Fibroblast of pulmonary artery (primary cell): Measurements from ENCODE around the gene HHIPL2.
A peak's percentile ranks its signal among the peaks of the same experiment; 100 is the strongest.

Source experiments
- DNase-seq: peaks from one replicate; pipeline ENCODE4 v3.0.0-alpha.2; 2010; ENCODE audit warnings: low read depth
- H3K4me3 ChIP-seq: replicated peaks from 2 replicates; pipeline ENCODE4 v1.5.1; 2011; ENCODE audit warnings: low read depth, mild to moderate bottlenecking, control low read depth, low read length, moderate library complexity
- TF ChIP-seq, protein P1 (sequence below): IDR thresholded peaks from 2 replicates; pipeline ENCODE4 v1.5.1; 2011; ENCODE audit warnings: mild to moderate bottlenecking, control low read depth, low read length, inconsistent platforms; ENCODE audit errors: missing control alignments

The HHIPL2 gene

DNA sequence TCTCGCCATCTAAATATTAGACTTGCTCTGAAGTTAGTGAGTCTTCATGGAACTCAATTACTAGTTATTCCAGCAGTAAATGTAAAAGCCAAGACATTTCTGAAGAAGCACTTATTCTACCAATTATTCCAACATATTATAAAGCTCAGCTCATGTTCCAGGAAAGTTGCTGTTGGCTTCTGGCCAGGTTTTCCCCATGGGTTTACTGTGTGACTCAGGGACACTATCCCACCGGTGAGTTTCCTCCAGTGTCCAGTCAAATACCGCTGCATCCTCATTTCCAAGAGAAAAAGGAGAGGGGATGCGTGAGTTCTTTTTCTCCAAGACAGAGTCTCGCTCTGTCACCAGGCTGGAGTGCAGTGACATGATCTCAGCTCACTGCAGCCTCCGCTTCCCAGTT lies 9.2 kb upstream of the HHIPL2 start:
- TF ChIP-seq, protein P1, sequence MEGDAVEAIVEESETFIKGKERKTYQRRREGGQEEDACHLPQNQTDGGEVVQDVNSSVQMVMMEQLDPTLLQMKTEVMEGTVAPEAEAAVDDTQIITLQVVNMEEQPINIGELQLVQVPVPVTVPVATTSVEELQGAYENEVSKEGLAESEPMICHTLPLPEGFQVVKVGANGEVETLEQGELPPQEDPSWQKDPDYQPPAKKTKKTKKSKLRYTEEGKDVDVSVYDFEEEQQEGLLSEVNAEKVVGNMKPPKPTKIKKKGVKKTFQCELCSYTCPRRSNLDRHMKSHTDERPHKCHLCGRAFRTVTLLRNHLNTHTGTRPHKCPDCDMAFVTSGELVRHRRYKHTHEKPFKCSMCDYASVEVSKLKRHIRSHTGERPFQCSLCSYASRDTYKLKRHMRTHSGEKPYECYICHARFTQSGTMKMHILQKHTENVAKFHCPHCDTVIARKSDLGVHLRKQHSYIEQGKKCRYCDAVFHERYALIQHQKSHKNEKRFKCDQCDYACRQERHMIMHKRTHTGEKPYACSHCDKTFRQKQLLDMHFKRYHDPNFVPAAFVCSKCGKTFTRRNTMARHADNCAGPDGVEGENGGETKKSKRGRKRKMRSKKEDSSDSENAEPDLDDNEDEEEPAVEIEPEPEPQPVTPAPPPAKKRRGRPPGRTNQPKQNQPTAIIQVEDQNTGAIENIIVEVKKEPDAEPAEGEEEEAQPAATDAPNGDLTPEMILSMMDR = no peak
- no peak overlapping the region for H3K4me3 ChIP-seq
- peak; percentile 20 for DNase-seq

DNA sequence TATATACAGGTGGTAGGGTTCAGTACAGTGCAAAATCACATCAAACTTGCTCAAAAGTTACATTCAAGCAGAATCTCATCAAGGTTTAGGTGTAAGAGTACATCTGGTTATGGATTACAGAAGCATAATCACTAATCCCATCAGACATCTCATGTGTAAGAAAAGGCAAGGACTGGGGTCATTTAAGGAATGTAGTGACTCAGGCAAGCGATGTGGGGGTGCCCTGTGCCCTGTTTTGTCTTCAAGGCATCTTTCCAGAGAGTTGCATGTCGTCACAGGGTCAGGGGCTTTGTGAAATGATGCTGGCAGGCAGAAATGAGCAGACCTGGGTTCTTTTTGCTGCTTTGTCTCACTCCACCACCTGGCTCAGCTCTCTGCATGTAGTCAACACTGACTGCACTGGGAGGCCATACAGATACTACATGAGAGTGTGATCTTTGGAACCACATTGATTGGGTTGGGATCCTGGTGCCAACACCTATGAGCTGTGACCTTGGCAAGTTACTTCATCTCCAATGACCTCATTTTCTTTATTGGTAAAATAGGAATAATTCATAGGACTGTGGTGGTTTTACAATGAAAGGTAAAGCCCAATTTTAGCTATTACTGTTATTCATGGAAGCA lies 8.2 kb upstream of the HHIPL2 start:
- TF ChIP-seq, protein P1 = no peak
- no peak overlapping the region for H3K4me3 ChIP-seq
- no peak for DNase-seq

DNA sequence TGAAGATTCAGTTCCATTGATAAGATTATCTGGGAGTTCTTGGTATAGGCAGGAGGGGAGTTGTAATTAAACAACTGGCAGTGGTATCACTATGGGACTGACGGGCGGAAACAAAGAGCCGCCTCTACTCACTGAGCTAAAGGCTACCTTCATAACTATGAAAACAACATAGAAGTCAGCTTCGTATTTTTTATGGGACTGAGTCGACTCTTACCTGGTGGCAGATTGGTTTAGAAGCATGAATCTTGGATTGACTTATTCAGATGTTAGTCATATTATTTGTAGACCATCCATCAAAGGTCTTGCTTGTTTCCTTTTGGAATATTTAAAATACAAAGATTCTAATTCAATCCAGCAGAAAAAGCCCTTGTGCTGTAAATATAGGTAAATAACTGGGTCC lies 6.3 kb upstream of the HHIPL2 start:
- TF ChIP-seq, protein P1 = no peak
- H3K4me3 ChIP-seq = no peak overlapping the region
- no peak for DNase-seq

DNA sequence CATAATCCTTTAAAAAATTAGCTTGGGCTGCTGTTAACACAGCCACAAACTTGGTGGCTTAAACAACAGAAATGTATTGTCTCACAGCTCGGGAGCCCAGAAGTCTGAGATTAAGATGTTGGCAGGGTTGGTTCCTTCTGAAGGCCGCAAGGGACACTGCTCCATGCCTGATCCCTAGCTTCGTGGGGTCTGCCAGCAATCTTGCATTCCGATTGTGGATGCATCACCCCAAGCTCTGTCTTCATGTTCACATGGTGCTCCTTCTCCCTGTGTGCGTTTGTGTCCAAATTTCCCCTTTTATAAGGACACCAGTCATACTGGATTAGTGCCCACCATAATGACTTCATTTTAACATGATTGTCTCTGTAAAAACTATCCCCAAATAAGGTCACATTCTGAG lies 5.0 kb upstream of the HHIPL2 start:
- no peak for DNase-seq
- TF ChIP-seq, protein P1 = no peak
- no peak overlapping the region for H3K4me3 ChIP-seq

DNA sequence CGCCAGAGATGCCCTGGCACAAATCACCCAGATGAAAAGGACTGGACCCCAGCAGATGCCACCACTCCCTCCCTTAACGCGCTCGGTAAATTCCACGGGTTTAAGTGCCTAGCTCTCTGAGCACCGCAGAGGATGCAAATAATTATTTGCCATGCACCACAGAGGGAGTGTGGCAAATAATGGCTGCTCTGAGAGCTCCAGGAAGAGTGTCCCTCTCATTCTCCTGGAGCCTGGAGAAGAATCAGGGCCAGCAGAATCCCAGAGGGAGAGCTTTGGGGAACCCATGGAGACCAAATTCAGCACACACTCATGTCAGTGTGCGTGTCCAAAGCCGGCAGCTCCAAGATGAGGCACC lies 667 bp downstream of the HHIPL2 start:
- H3K4me3 ChIP-seq = no peak overlapping the region
- TF ChIP-seq, protein P1 = no peak
- DNase-seq = no peak

DNA sequence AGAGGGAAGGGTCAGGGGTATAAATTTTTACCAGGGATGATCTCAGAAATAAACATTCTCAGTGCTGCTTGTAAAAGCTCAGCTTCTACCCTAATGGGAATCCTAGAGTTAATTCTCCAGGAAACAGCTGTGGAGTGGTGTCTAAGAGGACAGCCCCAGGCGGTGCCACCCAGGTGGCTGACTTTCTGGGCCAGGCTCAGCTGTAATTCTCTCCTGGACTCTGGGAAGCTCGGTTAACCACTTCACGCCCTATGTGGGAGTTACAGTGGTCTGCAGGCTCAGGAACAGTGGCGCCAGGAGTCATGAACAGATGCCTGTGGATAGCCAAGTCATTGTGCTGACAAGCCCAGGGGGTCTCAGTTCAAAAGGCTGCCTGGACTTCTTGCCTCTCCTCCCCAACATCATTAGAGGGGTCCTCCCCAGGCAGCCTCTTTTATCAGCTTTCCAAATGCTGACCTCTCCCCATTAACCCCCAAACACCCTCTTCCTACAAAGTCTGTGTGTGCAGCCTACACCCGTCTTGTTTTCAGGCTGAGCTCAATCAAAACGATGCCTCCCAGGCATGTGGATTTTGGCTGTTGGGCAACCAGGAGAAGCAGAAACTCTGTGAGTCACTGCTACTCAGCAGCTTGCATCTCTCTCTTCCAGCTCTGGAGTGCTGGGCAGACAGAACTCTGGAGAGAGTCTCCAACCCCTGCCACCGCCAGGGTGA lies 1.2 kb downstream of the HHIPL2 start:
- peak; percentile 78 for DNase-seq
- TF ChIP-seq, protein P1 = no peak
- H3K4me3 ChIP-seq = no peak overlapping the region

DNA sequence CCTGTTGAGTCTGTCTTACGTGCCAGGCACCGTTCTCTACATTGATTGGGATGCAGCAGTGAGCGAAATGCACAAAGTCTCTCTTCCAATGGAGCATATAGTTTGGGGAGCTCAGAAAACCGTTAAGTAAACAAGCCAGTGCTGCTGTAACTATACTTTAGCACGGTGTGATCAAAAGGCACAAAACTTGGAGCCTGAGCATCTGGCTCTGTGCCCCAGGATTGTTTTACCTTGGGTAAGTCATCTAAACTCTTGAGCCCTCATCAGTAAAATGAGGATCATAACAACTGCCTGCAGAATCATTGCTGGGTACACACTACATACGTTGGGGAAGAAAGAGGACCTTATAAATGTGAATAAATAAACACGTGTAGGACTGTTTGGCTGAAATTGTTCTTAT lies 1.8 kb downstream of the HHIPL2 start:
- TF ChIP-seq, protein P1 = no peak
- DNase-seq = no peak
- no peak overlapping the region for H3K4me3 ChIP-seq
